ENCODE data around the gene NDUFB10.
"Not testable (repeated sequence)": the region's sequence is repeated elsewhere in the genome, so short reads cannot be mapped to it uniquely, and the experiment has no call there.

Gene NDUFB10

DNA sequence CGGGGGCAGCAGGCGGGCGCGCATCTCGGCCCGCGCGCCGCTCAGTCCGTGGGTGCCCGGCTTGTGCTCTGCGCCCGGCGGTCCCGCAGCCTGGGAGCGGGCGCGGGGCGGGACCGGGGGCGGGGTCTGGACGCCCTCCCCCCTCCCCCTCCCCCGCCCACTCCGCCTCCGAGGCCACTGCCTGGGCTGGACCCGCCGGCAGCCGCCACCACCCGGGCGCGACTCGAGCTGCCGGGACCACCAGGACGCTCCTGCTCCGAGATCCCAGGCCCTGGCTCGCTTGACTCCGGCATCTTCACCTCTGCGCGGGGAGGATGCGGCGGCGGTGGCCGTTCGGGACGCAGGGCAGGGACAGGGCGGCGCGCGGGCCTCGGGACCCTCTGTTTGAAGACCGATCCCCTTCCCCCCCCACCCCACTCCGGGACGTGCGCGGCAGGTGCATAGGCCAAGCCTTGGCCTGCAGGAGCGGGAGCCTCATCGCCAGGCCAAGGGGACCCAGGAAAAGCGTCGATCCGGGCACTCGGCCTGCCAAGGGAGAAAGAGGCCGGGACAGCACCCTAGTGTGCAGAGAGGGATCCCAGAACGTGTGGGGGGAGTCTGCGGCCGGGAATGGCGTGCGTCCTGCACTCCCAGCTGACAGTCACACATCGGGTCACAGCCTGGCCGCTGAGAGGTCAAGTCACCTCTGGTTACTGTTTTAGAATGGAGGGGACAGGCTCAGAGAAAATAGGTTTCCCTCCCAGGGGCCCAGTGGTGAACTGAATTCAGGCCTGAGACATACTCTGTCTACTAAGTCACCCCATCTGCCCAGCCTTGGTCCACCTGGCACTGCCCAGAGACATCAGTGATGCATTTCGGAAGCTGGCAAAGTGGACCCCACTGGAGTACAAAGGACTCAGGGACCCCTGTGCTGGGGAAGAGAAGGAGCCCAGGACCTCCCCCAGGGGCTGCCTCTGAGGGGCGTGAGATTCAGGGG lies 40.7 kb upstream of the NDUFB10 start, which contains the start of gene HS3ST6:
Gene HS3ST6 (minus strand): TSS at position 65 of the 976 bp plus-strand sequence. CDS start 92 bp downstream, outside the sequence.
- Mint-ChIP-seq H3K36me3 (ENCODE audit: low read depth) (no peaks in the 10 kb centered on the region), H3K4me3 (no peak within 1 kb of the TSS), H3K27me3 (ENCODE audit: low read depth) (peaks cover 64% of the 10 kb centered on the region), H3K27ac (no peak within 1 kb of the TSS), H3K9me3 (no peaks in the 10 kb centered on the region), H3K4me1 (ENCODE audit: low read depth) (no peaks in the 10 kb centered on the region)
- DNase-seq (ENCODE audit: low spot score) = no peak

DNA sequence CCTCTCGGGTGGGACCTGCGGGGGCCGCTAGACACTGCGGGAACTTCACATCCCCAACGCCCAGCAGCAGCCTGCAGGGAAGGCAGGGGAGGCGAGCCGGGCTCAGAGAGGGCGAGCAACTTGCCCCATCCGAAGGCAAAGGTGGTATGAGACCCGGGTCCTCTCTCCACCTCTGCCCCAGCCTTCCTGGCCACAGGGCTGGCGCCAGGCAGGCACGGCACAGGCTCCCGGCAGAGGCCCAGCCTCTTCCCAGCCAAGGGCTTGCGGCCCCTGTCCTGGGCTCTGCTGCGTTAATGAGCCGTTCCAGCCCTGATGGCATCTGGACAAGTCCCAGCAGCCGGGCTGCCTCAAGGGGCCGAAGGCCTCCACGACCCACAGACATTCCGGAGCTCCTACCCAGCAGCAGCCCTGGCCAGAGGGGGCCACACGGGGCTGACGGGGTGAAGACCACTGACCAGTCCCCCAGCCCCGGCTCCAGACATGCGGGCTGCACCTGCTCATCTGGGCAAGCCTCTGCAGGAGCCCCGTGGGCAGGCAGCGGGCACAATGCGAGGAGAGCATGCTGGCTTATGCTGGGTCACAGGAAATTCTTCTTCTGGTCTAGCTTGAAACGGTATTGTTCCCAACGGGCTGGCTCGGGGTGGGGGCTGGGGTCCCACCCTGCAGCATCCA lies 39.9 kb upstream of the NDUFB10 start:
- Mint-ChIP-seq H3K4me1 (ENCODE audit: low read depth) (no peaks in the 10 kb centered on the region), H3K27ac (no peak overlapping the region), H3K4me3 (no peak overlapping the region), H3K9me3 (no peaks in the 10 kb centered on the region), H3K27me3 (ENCODE audit: low read depth) (peaks cover 67% of the 10 kb centered on the region), H3K36me3 (ENCODE audit: low read depth) (no peaks in the 10 kb centered on the region)
- no peak for DNase-seq (ENCODE audit: low spot score)

DNA sequence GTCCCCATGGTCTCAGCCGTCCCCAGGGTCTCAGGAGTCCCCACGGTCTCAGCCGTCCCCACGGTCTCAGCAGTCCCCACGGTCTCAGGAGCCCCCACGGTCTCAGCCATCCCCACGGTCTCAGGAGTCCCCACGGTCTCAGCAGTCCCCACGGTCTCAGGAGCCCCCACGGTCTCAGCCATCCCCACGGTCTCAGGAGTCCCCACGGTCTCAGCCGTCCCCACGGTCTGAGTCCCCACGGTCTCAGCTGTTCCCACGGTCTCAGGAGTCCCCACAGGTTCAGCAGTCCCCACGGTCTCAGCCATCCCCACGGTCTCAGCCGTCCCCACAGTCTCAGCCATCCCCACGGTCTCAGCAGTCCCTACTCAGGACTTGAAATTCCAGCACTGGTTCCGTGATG lies 39.2 kb upstream of the NDUFB10 start:
- H3K4me3 Mint-ChIP-seq; DNase-seq (ENCODE audit: low spot score); H3K9me3 Mint-ChIP-seq; H3K27ac Mint-ChIP-seq; H3K36me3 Mint-ChIP-seq (ENCODE audit: low read depth); H3K4me1 Mint-ChIP-seq (ENCODE audit: low read depth): not testable (repeated sequence)
- H3K27me3 Mint-ChIP-seq (ENCODE audit: low read depth) = peaks cover 67% of the 10 kb centered on the region

DNA sequence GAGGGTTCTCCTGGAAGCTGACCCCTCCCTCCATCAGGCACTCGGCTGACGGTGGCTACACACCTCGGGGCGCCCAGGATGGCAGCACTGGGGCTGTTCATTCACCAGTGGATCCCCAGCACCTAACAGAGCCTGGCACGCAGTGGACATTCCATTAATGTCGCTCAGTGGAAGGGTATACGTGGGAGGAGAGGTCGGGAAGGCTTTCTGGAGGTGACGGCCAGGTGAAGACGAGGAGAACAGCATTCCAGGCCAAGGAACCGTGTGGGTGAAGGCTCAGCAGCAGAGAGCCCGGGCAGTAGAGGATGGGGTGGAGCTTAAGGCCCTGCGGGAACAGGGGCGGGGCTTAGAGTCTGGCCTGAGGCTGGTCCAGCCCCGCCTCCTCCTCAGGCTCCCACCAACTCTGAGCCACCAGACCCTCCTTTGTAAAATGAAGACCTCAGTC lies 38.6 kb upstream of the NDUFB10 start:
- H3K27me3 Mint-ChIP-seq (ENCODE audit: low read depth) = peaks cover 61% of the 10 kb centered on the region
- DNase-seq (ENCODE audit: low spot score) = no peak

DNA sequence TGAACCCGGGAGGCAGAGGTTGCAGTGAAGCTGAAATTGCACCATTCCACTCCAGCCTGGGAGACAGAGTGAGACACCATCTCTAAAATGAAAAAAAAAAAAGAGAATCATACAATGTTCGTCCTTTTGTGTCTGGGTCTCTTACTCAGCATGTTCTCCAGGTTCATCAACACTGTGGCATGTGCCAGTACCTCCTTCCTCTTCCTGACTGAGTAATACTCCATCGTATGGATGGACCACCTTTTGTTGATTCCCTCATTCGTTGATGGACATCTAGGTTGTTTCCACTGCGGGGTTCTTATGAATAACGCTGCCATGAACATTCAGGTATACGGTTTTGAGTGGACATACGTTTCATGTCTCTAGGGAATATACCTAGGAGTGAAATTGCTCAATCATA lies 37.0 kb upstream of the NDUFB10 start:
- Mint-ChIP-seq H3K4me1 (ENCODE audit: low read depth) (no peaks in the 10 kb centered on the region), H3K4me3 (no peak overlapping the region), H3K36me3 (ENCODE audit: low read depth) (no peaks in the 10 kb centered on the region), H3K27me3 (ENCODE audit: low read depth) (peaks cover 47% of the 10 kb centered on the region), H3K9me3 (no peaks in the 10 kb centered on the region), H3K27ac (no peak overlapping the region)
- DNase-seq (ENCODE audit: low spot score) = no peak

More for the DNA sequence above, 38.6 kb upstream of the NDUFB10 start:
- Mint-ChIP-seq H3K36me3 (ENCODE audit: low read depth) (no peaks in the 10 kb centered on the region), H3K27ac (no peak overlapping the region), H3K9me3 (no peaks in the 10 kb centered on the region), H3K4me3 (no peak overlapping the region), H3K4me1 (ENCODE audit: low read depth) (no peaks in the 10 kb centered on the region)

DNA sequence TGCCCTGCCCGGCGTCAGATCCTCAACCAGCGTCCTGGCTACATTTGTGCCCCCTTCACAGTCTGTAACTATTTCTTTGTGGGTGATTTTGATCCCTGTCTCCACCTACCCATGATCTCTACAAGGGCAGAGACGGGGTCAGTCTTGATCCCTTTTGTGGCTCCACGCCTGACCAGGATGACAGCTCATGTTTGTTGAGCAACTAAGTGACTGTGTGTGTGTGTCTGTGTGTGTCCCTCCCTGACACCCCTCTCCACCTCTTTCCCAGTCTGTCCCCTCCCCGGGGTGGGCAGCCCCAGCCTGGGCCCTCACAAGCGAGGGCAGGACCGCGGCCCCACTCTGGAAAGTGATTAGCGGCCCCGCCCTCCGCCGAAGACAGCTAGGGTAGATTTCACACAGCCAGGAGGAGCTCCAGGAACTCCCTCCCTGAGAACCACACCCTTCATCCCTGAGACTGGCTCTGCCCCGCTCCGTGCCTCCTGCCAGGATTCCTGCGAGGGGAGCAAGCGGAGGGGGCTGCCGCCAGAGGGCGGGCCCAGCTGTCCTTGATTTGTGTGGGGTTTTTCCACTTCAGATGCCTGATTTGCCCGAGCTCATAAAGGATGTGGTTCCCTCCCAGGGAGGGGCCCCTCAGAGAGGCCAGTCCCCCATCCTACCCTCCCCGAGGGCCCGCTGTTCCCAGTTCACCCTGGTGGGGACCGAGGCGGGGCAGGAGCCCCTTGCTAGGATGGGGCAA lies 35.9 kb upstream of the NDUFB10 start:
- Mint-ChIP-seq H3K9me3 (no peaks in the 10 kb centered on the region), H3K36me3 (ENCODE audit: low read depth) (no peaks in the 10 kb centered on the region), H3K27ac (no peak overlapping the region), H3K4me3 (no peak overlapping the region), H3K27me3 (ENCODE audit: low read depth) (peaks cover 47% of the 10 kb centered on the region), H3K4me1 (ENCODE audit: low read depth) (no peaks in the 10 kb centered on the region)
- DNase-seq (ENCODE audit: low spot score) = no peak

DNA sequence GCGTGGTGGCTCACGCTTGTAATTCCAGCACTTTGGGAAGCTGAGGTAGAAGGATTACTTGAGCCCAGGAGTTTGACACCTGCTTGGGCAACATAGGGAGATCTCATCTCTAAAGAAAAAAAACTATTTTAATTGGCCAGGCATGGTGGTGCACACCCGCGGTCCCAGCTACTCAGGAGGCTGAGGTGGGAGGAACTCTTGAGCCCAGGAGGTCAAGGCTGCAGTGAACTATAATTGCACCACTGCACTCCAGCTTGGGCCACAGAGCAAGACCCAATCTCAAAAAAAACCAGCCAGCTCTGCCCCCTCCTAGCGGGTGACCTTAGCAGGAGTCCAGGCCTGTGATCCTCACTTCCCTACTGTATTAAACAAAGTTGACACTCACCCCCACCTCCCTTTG lies 35.2 kb upstream of the NDUFB10 start:
- no peak for DNase-seq (ENCODE audit: low spot score)
- H3K27me3 Mint-ChIP-seq (ENCODE audit: low read depth) = peaks cover 42% of the 10 kb centered on the region
- H3K9me3 Mint-ChIP-seq = no peaks in the 10 kb centered on the region
- H3K4me1 Mint-ChIP-seq (ENCODE audit: low read depth) = peaks cover under 1% of the 10 kb centered on the region
- no peak overlapping the region for H3K27ac Mint-ChIP-seq
- no peaks in the 10 kb centered on the region for H3K36me3 Mint-ChIP-seq (ENCODE audit: low read depth)
- H3K4me3 Mint-ChIP-seq = no peak overlapping the region

DNA sequence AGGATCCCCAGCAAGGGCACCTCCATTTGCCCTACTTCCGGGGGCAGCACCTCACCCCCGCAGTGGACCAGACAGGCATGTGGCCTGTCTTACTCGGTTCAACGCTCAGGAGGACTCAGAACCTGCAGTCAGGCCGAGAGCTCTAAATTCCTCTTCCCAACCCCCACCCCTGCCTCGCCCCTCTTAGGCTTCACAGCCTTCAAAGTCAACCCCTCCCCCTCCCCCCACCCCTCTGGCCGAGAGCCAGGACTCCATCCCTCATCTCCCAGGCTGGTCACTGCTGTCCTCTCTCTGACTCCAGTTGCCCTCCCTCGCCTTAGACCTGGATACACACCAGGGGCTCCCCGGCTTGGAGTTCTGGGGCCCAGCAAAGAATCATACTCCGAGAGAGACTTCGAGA lies 33.1 kb upstream of the NDUFB10 start:
- Mint-ChIP-seq H3K27me3 (ENCODE audit: low read depth) (peaks cover 28% of the 10 kb centered on the region), H3K9me3 (no peaks in the 10 kb centered on the region), H3K36me3 (ENCODE audit: low read depth) (no peaks in the 10 kb centered on the region), H3K4me3 (no peak overlapping the region), H3K27ac (no peak overlapping the region), H3K4me1 (ENCODE audit: low read depth) (peaks cover 2% of the 10 kb centered on the region)
- DNase-seq (ENCODE audit: low spot score) = no peak

DNA sequence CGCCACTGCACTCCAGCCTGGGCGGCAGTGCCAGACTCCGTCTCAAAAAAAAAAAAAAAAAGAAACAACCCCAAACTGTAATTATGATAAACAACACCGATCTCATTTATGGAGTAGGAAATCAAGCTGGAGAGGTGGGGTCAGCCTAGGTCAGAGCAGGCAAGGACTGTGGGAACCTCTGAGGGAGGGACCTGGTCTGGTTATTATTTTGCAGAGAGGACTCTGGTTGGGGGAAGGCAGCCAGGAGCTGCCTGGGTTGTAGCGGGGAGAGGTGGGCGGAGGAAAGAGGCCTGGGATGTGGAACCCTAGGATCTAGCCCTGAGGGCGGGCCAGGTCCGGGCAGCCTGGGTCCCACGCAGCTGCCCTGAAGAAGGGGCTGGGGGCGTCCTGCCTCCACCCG lies 30.2 kb upstream of the NDUFB10 start:
- Mint-ChIP-seq H3K4me3 (peak overlapping the region; percentile 74), H3K9me3 (no peaks in the 10 kb centered on the region), H3K27me3 (ENCODE audit: low read depth) (peaks cover 8% of the 10 kb centered on the region), H3K36me3 (ENCODE audit: low read depth) (no peaks in the 10 kb centered on the region), H3K4me1 (ENCODE audit: low read depth) (peaks cover 2% of the 10 kb centered on the region), H3K27ac (peak overlapping the region; percentile 63)
- no peak for DNase-seq (ENCODE audit: low spot score)

DNA sequence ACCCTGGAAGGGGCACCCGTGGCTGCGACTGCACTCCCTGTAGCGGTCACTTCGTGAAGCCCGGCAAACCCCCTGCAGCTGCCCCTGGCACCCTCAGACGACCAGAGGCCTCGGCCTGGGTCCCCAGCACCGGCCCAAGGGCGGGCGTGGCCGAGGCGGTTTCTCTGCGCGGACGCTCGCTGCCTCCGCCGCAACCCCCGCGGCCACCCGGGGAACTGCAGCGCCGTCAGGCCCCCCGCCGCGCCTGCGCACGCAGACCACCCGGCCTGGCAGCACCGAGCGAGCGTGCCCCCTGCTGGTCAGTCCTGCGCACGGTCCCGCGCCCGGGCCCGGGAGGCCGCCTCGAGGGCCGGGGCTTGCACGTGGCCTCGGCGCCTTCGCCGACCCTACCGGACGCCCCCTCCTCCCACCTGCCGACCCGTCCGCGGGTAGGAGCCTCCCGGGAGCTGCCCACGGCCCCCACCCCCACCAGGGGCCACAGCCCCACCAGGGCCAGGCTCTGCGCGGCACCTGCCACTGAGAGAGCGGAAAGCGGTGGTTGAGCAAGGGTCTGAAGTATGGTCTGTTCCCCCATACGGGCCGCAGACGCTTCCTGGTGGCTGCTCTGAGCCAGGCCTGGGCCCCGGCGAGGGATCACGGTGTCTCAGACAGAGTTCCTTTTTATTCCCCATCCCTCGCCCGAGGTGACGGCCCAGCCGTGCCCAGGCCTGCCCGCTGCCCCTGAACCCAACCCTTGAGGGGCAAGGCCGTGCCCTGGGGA lies 29.6 kb upstream of the NDUFB10 start:
- DNase-seq (ENCODE audit: low spot score) = peak; percentile 93
- H3K4me3 Mint-ChIP-seq = no peak overlapping the region
- no peak overlapping the region for H3K27ac Mint-ChIP-seq
- peaks cover 5% of the 10 kb centered on the region for H3K27me3 Mint-ChIP-seq (ENCODE audit: low read depth)
- H3K9me3 Mint-ChIP-seq = no peaks in the 10 kb centered on the region
- peaks cover 2% of the 10 kb centered on the region for H3K4me1 Mint-ChIP-seq (ENCODE audit: low read depth)
- H3K36me3 Mint-ChIP-seq (ENCODE audit: low read depth) = no peaks in the 10 kb centered on the region

DNA sequence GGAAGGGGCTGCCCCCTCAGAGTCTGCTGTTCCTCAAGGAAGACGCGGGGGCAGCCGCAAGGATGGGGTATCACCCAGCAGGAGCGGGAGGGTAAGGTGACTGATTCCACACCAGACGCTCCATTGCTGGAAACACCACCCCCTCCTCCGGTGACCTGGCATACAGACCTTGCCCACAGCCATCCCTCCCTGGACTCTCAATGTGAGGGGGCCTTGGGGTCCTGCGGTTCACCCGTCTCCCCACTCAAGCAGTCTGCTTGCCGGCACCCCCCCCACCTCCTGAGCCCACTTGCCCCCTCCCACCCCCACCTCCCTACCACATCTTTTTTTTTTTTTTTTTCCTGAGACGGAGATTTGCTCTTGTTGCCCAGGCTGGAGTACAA lies 29.0 kb upstream of the NDUFB10 start:
- Mint-ChIP-seq H3K4me1 (ENCODE audit: low read depth) (peaks cover 2% of the 10 kb centered on the region), H3K36me3 (ENCODE audit: low read depth) (no peaks in the 10 kb centered on the region), H3K9me3 (no peaks in the 10 kb centered on the region), H3K4me3 (no peak overlapping the region), H3K27ac (no peak overlapping the region), H3K27me3 (ENCODE audit: low read depth) (peaks cover 3% of the 10 kb centered on the region)
- DNase-seq (ENCODE audit: low spot score) = no peak

DNA sequence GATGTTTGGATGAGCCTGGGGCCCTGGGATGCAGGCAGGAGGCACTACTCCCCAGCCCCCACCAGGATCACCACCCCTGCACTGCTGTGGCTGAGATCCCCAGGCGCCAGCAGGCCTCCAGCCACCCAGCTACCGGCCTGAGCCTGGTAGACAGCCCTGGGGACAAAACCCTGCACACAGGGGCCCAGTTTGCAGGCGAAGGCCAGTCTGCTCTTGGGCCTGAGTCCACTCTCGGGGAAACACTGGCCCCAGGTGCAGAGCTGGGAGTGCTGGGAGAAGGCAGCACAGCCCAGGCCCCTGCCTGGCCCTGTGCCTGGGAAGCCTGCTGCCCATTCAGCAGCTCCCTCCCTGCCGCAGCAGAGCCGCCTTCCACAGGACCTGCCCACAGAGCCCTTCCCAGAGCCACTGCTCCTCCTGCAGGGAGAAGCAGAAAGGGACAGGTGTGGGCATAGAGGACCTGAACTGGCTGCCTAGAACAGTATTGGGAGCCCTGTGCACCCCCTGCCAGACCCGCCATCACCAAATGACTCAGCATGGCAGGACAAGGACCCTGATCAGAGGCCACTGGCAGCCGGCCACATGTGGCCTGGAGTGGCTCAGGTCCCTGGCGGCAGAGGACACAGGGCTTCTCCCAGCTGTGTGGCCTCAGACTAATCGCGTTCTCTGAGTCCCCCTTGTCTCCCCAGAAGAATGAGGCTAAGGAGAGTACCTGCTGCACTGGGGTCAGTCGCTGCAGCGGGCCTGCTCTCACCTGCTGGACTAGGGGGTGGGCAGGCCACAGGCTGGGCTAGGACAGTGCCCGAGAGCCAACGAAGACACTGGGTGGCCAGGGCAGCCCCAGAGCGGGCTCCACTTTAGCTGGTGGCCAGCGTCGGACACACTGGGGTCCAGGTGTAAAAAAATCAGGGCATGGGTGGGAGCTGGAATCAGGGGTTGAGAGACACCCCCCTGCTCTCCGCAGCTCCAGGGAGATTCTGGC lies 27.0 kb upstream of the NDUFB10 start:
- H3K4me1 Mint-ChIP-seq (ENCODE audit: low read depth) = peaks cover 2% of the 10 kb centered on the region
- H3K36me3 Mint-ChIP-seq (ENCODE audit: low read depth) = no peaks in the 10 kb centered on the region
- H3K4me3 Mint-ChIP-seq = no peak overlapping the region
- H3K9me3 Mint-ChIP-seq = no peaks in the 10 kb centered on the region
- no peak for DNase-seq (ENCODE audit: low spot score)
- peaks cover 3% of the 10 kb centered on the region for H3K27me3 Mint-ChIP-seq (ENCODE audit: low read depth)
- H3K27ac Mint-ChIP-seq = no peak overlapping the region

Measured in T-helper 2 cell treated with Interferon-gamma antibody and Interleukin-4, amounts not matched to agents 5 μg/mL and 100 μg/mL, for 36 hours (primary cell).